IMR-90 (cell line): ENCODE data around the gene CAMTA1. TPM values are rescaled to one million over a fixed set of nuclear protein-coding genes. Genes with fewer than 3 reads are reported as not detected.

Source experiments
- ATAC-seq: fragments of 200-7000 bp; cut with Tn5 transposase; 2 replicates; pipeline ENCODE4 v1.9.1; 2020; ENCODE audit warnings: low read depth, mild to moderate bottlenecking, moderate library complexity
- BruUV-seq: library from RNA; stranded (reverse); fragments of 400-500 nt; replicated peaks from 2 replicates; lab custom pipeline; 2021; lab: Mats Ljungman, UMichigan
- CTCF ChIA-PET: fragments of 300-600 bp; formaldehyde crosslinking; extraction: SDS; loops from one replicate; lab custom pipeline; 2021; ENCODE audit warnings: antibody characterized with exemption; lab: Yijun Ruan, JAX
- POLR2A ChIA-PET: fragments of 300-600 bp; sonication (Branson Sonifier 250); formaldehyde crosslinking; loops from one replicate; lab custom pipeline; 2022; ENCODE audit warnings: antibody characterized with exemption; ENCODE audit not compliant: unreplicated experiment; lab: Charles Lee
- DNase-seq: peaks from one replicate; pipeline ENCODE4 v3.0.0; 2013
- H2AFZ ChIP-seq: replicated peaks from 2 replicates; pipeline ENCODE3; 2013; ENCODE audit warnings: low read length, mild to moderate bottlenecking; ENCODE audit not compliant: poor library complexity
- H2AK5ac ChIP-seq: 2 replicates; pipeline ENCODE4 v1.6.1; 2013; ENCODE audit warnings: low read depth, low read length, inconsistent platforms
- H2AK9ac ChIP-seq: replicated peaks from 2 replicates; pipeline ENCODE3; 2013; ENCODE audit warnings: mild to moderate bottlenecking, low read depth, low read length, moderate library complexity; ENCODE audit not compliant: poor library complexity
- H2BK120ac ChIP-seq: 2 replicates; pipeline ENCODE4 v1.6.1; 2013; ENCODE audit warnings: low read depth, low read length, inconsistent platforms
- H2BK15ac ChIP-seq: 3 replicates; pipeline ENCODE4 v1.6.1; 2013; ENCODE audit warnings: low read depth, low read length, inconsistent platforms
- H2BK20ac ChIP-seq: 2 replicates; pipeline ENCODE4 v1.6.1; 2013; ENCODE audit warnings: low read depth, mild to moderate bottlenecking, inconsistent platforms, low read length, moderate library complexity
- H2BK5ac ChIP-seq: 2 replicates; pipeline ENCODE4 v1.6.1; 2013; ENCODE audit warnings: mild to moderate bottlenecking, low read depth, low read length, inconsistent platforms; ENCODE audit not compliant: poor library complexity, severe bottlenecking
- H3K14ac ChIP-seq: replicated peaks from 2 replicates; pipeline ENCODE4 v1.6.1; 2013; ENCODE audit warnings: low read depth, low read length, inconsistent platforms
- H3K18ac ChIP-seq: 2 replicates; pipeline ENCODE4 v1.6.1; 2013; ENCODE audit warnings: low read depth, low read length, control low read depth
- H3K23ac ChIP-seq: 2 replicates; pipeline ENCODE4 v1.6.1; 2013; ENCODE audit warnings: low read depth, low read length, inconsistent platforms
- H3K27ac ChIP-seq: 2 replicates; pipeline ENCODE4 v1.5.1; 2013; ENCODE audit warnings: mild to moderate bottlenecking, control low read depth, low read length; ENCODE audit not compliant: insufficient read depth
- H3K27me3 ChIP-seq: 2 replicates; pipeline ENCODE4 v1.6.1; 2013; ENCODE audit warnings: low read length; ENCODE audit not compliant: control insufficient read depth, insufficient read depth
- H3K36me3 ChIP-seq: 2 replicates; pipeline ENCODE4 v1.6.1; 2013; ENCODE audit warnings: low read length, mixed read lengths; ENCODE audit not compliant: control insufficient read depth, insufficient read depth
- H3K4ac ChIP-seq: 2 replicates; pipeline ENCODE4 v1.6.1; 2013; ENCODE audit warnings: low read depth, low read length, inconsistent platforms
- H3K4me1 ChIP-seq: 2 replicates; pipeline ENCODE4 v1.6.1; 2013; ENCODE audit warnings: low read length, mixed read lengths; ENCODE audit not compliant: control insufficient read depth, insufficient read depth
- H3K4me2 ChIP-seq: 2 replicates; pipeline ENCODE4 v1.6.1; 2013; ENCODE audit warnings: low read depth, mild to moderate bottlenecking, control low read depth, low read length, moderate library complexity
- H3K4me3 ChIP-seq: 2 replicates; pipeline ENCODE4 v1.5.1; 2013; ENCODE audit warnings: low read depth, mild to moderate bottlenecking, control low read depth, low read length, moderate library complexity; ENCODE audit not compliant: insufficient read depth
- H3K56ac ChIP-seq: 2 replicates; pipeline ENCODE4 v1.6.1; 2013; ENCODE audit warnings: low read length, inconsistent platforms; ENCODE audit not compliant: insufficient read depth; ENCODE audit errors: extremely low read depth
- H3K79me1 ChIP-seq, 2 experiments: 2 replicates each; pipeline ENCODE4 v1.6.1; 2013; ENCODE audit warnings: low read length in 2 of 2, inconsistent platforms in 1 of 2, low read depth in 1 of 2
- H3K9ac ChIP-seq: 2 replicates; pipeline ENCODE4 v1.6.1; 2013; ENCODE audit warnings: low read depth, low read length, control low read depth
- H3K9me1 ChIP-seq: 2 replicates; pipeline ENCODE4 v1.6.1; 2013; ENCODE audit warnings: low read length, inconsistent platforms; ENCODE audit not compliant: insufficient read depth
- H3K9me3 ChIP-seq: 2 replicates; pipeline ENCODE4 v1.6.1; 2013; ENCODE audit warnings: low read length; ENCODE audit not compliant: control insufficient read depth, insufficient read depth
- H4K20me1 ChIP-seq: 2 replicates; pipeline ENCODE4 v1.6.1; 2013; ENCODE audit warnings: low read length, inconsistent platforms; ENCODE audit not compliant: insufficient read depth
- H4K5ac ChIP-seq: 2 replicates; pipeline ENCODE4 v1.6.1; 2013; ENCODE audit warnings: mild to moderate bottlenecking, low read depth, low read length, control low read depth
- H4K8ac ChIP-seq, 2 experiments: 2 replicates each; pipeline ENCODE4 v1.6.1; 2013; ENCODE audit warnings: low read depth in 2 of 2, low read length in 2 of 2, control low read depth in 1 of 2, inconsistent platforms in 1 of 2
- H4K91ac ChIP-seq: 2 replicates; pipeline ENCODE4 v1.6.1; 2013; ENCODE audit warnings: low read depth, low read length, inconsistent platforms; ENCODE audit not compliant: insufficient read depth
- CEBPB ChIP-seq: IDR thresholded peaks from 2 replicates; pipeline ENCODE4 v1.6.1; 2012; ENCODE audit warnings: low read depth, low read length, improper control_type of control experiment
- FOS ChIP-seq: fragments of 150-350 bp; IDR thresholded peaks from 2 replicates; pipeline ENCODE4 v1.6.1; 2016; ENCODE audit warnings: low read depth, low read length
- WGBS, 2 experiments: methylation state at CpG; one replicate each; pipeline versions ENCODE4 v1.1.5 to v1.1.7; 2013; ENCODE audit warnings: missing lambda C conversion rate in 2 of 2; ENCODE audit not compliant: insufficient read length in 1 of 2; ENCODE audit errors: extremely low coverage in 2 of 2; 5-methylcytosine and 5-hydroxymethylcytosine counted together
- dilution Hi-C: fragments of 300-500 bp; cut with HindIII; formaldehyde crosslinking; loops from one replicate; pipeline ENCODE4 v1.14.3; 2018; ENCODE audit warnings: low sequenced_read_pairs; ENCODE audit not compliant: unreplicated experiment
- in situ Hi-C: fragments of 300-500 bp; cut with MboI; formaldehyde crosslinking; loops from 3 replicates; pipeline ENCODE4 v1.14.3; 2019; ENCODE audit warnings: low sequenced_read_pairs, inconsistent platforms, mixed read lengths
- intact Hi-C: fragments of 100-400 bp; cut with micrococcal nuclease; formaldehyde crosslinking; loops from 2 replicates; pipeline ENCODE4 v1.10.0; 2022
- polyA plus RNA-seq, 3 experiments: library from polyadenylated mRNA; depleted of rRNA; stranded (reverse); fragments of >200 nt; gene quantifications; 2 replicates each; pipeline ENCODE4 v1.2.3, GENCODE V29; 2012; ENCODE audit warnings: low replicate concordance in 1 of 3
- total RNA-seq: library from RNA; depleted of rRNA; stranded (reverse); fragments of >200 nt; gene quantifications from 2 replicates; pipeline ENCODE4 v1.2.3, GENCODE V29; 2012

CAMTA1 gene
- total and polyA plus RNA-seq, 2 of the 4 experiments (the other 2 are of a cell fraction) = 35.5 to 74.3 TPM

- Histone ChIP-seq H2AFZ (peak overlapping the region; percentile 90), H3K27me3 (no peaks in the 10 kb centered on the region), H4K20me1 (no peaks in the 10 kb centered on the region), H3K36me3 (no peaks in the 10 kb centered on the region), H3K4me2 (no peak overlapping the region), H3K4me3 (no peak overlapping the region), H2BK120ac (peak overlapping the region; percentile 91), H2BK15ac (peak overlapping the region; percentile 79; the same call in 2 of the 3 replicates), H3K27ac (peak overlapping the region; percentile 46), H3K9ac (no peak overlapping the region), H2AK5ac (peak overlapping the region; percentile 81), H2AK9ac (peak overlapping the region; percentile 87), H2BK20ac (peak overlapping the region; percentile 66), H3K4me1 (peaks cover 7% of the 10 kb centered on the region), H3K4ac (peak overlapping the region; percentile 75), H3K79me1 (no peaks in the 10 kb centered on the region), H3K14ac (peak overlapping the region; percentile 85), H4K91ac (peak overlapping the region; percentile 63), H4K8ac (peak overlapping the region; percentile 32 to 88), H3K9me3 (0 out of 2 replicates have a peak, but pooled peaks cover 3% of the 10 kb centered on the region), H3K56ac (no peak overlapping the region; the same call in 1 of the 2 replicates), H3K9me1 (peaks cover 10% of the 10 kb centered on the region; the same call in 1 of the 2 replicates), H4K5ac (peak overlapping the region; percentile 36; the same call in 1 of the 2 replicates), H2BK5ac (peak overlapping the region; percentile 56), H3K23ac (peak overlapping the region; percentile 18), H3K18ac (peak overlapping the region; percentile 15; the same call in 1 of the 2 replicates)
- 81% methylated on average over 5 of the region's 14 CpGs; no CpG with 5 or more reads in 1 of the 2 experiments for WGBS, 2 experiments
- TF ChIP-seq FOS (no peak), CEBPB (0 out of 2 replicates have a peak, but pooled peaks have one; percentile 4)
- DNase-seq = peak; percentile 69
- POLR2A ChIA-PET = no interaction called here
- CTCF ChIA-PET = interaction anchor here (0.5 to 1.5 kb wide), 3 partner anchors 10 to 120 kb away, joined by 3 to 4 read pairs (median 3); no protein-coding TSS in a partner anchor
- dilution Hi-C loops (no loop called here), in situ Hi-C loops (no loop called here), intact Hi-C loops (loop anchor here (10.0 kb wide), 2 partner anchors 184 to 354 kb away; no protein-coding TSS in a partner anchor)
- BruUV-seq = no TSS peak
- ATAC-seq = peak; percentile 68
These were observed 506.0 kb downstream of the CAMTA1 start for GRCh38 chr1:7290971-7291970.
